Psoas muscle (tissue), 8 donors: ENCODE measurements around the gene PBX1. TPM values are rescaled to one million over a fixed set of nuclear protein-coding genes. Genes with fewer than 3 reads are reported as not detected.

Experiments used
- ATAC-seq, 4 donors: fragments of 200-7000 bp; cut with Tn5 transposase; one replicate each; pipeline ENCODE4 v1.9.1; 2020; ENCODE audit warnings: moderate library complexity in 3 of 4, mild to moderate bottlenecking in 2 of 4
- DNase-seq, 2 donors: peaks; one replicate each; pipeline ENCODE4 v3.0.0-alpha.2; 2020
- H3K27ac ChIP-seq: fragments of 200-600 bp; one replicate; pipeline ENCODE4 v1.8.0; 2022
- H3K27me3 ChIP-seq, 3 donors: fragments of 200-600 bp in 1 of 3; one replicate each; pipeline versions ENCODE4 v1.6.1 to v1.8.0; 2013 to 2022; ENCODE audit warnings: low read length in 2 of 3, mild to moderate bottlenecking in 2 of 3, moderate library complexity in 1 of 3; ENCODE audit not compliant: insufficient read depth in 3 of 3
- H3K36me3 ChIP-seq, 2 donors: fragments of 200-600 bp in 1 of 2; one replicate each; pipeline versions ENCODE4 v1.6.1 to v1.8.0; 2013 to 2022; ENCODE audit warnings: low read depth in 1 of 2, mild to moderate bottlenecking in 1 of 2, moderate library complexity in 1 of 2; ENCODE audit not compliant: insufficient read depth in 1 of 2
- H3K4me1 ChIP-seq: fragments of 200-600 bp; one replicate; pipeline ENCODE4 v1.8.0; 2022
- H3K4me3 ChIP-seq: fragments of 200-600 bp; one replicate; pipeline ENCODE4 v1.8.0; 2022; ENCODE audit warnings: mild to moderate bottlenecking
- H3K9me3 ChIP-seq: fragments of 200-600 bp; one replicate; pipeline ENCODE4 v1.8.0; 2022
- WGBS, 3 donors: extraction: QIAGEN DNeasy Blood & Tissue Kit; methylation state at CpG; one replicate each; pipeline versions ENCODE4 v1.1.6 to v1.1.7; 2013; 5-methylcytosine and 5-hydroxymethylcytosine counted together
- intact Hi-C, 2 donors: fragments of 100-400 bp; cut with DNase I; formaldehyde crosslinking; loops; one replicate each; pipeline versions ENCODE4 v1.11.0 to v1.14.2; 2022
- polyA plus RNA-seq, 3 donors: library from polyadenylated mRNA; stranded (reverse); fragments of 200-250 nt; gene quantifications; one replicate each; pipeline ENCODE4 v1.2.3, GENCODE V29; 2013
- total RNA-seq, 4 donors: library from RNA; stranded (reverse); fragmentation: NEBNext Ultra II Directional in 2 of 4; extraction: Animal tissue kit (Norgen Biotek cat#: 25700) in 2 of 4; gene quantifications; one replicate each; pipeline versions ENCODE4 v1.2.1 to v1.2.4, GENCODE V29; 2021 to 2023
- TF ChIP-seq, protein P1 (sequence below): fragments of 200-600 bp; IDR thresholded peaks from one replicate; pipeline ENCODE4 v1.8.0; 2022; ENCODE audit warnings: antibody characterized with exemption
- donor health status: healthy with polysubstance abuse.
- donor health status: DM: no; HTN: no; CAD: no; lungs with moderate emphysema.
- donor health status: Bipolar disorder and iron deficiency.
- donor health status: healthy.
- donor health status: DM: yes; HTN: yes; CAD: no.
- donor health status: DM: no; HTN: no; CAD: no.
- donor health status: DM: no; HTN: no; CAD: no.
- donor health status: DM: yes; HTN: yes; CAD: no.

Gene PBX1
- total and polyA plus RNA-seq, 7 donors = 10.6 to 69.9 (median 59.3) TPM

DNA sequence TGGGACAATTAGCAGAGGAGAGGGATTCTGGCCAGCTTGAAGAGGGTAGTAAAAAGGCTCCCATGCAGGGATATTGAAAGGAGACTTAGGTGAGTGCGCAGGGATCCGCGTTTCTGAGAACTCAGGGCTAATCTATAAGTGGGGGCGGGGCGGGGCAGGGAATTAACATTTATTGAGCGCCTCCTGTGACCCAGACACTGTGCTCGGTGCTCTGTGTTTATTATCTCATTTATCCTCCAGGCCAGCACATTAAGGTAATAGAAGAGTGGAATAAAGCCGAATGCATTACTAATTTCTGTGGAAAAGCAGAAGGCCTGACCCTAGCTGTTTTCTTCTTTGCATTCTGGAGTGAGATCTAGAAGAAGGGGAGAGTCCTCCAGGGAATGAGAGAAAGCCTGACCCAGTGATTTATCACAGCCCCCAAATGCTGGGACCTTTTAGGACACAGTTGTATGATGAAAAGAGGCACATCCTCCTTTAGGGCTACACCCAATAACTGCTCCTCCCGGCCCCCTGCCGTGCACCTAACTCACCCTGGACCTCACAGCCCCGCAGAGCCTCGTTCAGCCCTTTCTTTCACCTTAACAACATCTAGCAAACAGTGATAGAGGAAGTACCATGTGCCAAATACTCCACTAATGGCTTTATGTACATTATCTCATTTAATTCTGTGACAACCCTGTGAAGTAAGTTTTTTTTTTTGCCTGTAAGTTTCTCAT, 317.6 kb downstream of the PBX1 start:
- Histone ChIP-seq H3K36me3 (no peaks in the 10 kb centered on the region), H3K4me1 (no peaks in the 10 kb centered on the region), H3K4me3 (no peak overlapping the region), H3K27ac (no peak overlapping the region), H3K9me3 (no peaks in the 10 kb centered on the region), H3K27me3 (no peaks in the 10 kb centered on the region)
- intact Hi-C loops = no loop called here
- 77 to 85% (median 82%) methylated on average over 12 of the region's 12 CpGs for WGBS, 3 donors
- TF ChIP-seq, protein P1, sequence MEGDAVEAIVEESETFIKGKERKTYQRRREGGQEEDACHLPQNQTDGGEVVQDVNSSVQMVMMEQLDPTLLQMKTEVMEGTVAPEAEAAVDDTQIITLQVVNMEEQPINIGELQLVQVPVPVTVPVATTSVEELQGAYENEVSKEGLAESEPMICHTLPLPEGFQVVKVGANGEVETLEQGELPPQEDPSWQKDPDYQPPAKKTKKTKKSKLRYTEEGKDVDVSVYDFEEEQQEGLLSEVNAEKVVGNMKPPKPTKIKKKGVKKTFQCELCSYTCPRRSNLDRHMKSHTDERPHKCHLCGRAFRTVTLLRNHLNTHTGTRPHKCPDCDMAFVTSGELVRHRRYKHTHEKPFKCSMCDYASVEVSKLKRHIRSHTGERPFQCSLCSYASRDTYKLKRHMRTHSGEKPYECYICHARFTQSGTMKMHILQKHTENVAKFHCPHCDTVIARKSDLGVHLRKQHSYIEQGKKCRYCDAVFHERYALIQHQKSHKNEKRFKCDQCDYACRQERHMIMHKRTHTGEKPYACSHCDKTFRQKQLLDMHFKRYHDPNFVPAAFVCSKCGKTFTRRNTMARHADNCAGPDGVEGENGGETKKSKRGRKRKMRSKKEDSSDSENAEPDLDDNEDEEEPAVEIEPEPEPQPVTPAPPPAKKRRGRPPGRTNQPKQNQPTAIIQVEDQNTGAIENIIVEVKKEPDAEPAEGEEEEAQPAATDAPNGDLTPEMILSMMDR = no peak
- DNase-seq (no peak), ATAC-seq (no peak)

DNA sequence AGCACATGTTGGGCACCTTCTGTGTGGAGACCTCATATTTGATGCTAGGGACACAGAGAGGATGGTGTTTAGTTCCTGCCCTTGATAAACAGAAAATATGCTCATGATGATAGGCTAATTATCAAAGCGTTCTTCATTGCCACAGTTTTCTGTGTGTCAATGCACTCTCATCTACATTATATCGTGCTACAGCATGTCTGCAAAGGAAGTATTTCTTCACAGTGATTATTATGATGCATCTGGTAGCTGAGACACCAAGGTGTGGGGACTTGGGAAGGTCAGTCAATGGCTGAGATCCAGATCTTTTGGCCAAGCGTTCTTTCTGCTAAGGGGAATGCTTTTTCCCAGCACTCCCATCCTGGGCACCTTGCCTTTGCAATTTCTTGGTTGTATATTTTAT, 321.2 kb downstream of the PBX1 start:
- TF ChIP-seq, protein P1 = no peak
- Histone ChIP-seq H3K9me3 (no peaks in the 10 kb centered on the region), H3K27ac (no peak overlapping the region), H3K4me1 (no peaks in the 10 kb centered on the region), H3K27me3 (no peaks in the 10 kb centered on the region), H3K36me3 (no peaks in the 10 kb centered on the region), H3K4me3 (no peak overlapping the region)
- intact Hi-C loops = no loop called here
- WGBS, 3 donors = 75 to 80% (median 75%) methylated on average over 3 of the region's 3 CpGs
- no peak for ATAC-seq
- no peak for DNase-seq

DNA sequence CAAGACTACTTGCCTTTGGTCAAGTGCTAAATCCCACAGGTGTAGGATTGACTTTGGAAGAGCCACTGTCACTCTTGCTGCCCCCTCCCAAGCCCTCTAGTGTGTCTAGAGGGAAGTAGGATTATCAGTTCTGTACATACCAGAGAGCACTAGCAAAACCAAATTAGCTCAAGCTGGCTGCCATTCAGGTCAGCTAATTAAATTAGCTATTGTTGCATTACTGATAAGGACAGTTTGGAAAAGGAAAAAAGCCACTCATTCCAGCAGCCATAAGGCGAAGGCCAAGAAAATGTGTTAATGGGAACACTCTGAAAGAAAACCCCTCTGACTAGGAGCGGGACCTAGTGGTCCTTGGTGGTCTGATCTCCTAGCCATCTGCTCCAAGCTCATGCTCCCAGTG, 321.7 kb downstream of the PBX1 start:
- no peak for ATAC-seq
- intact Hi-C loops = no loop called here
- no peak overlapping the region for H3K27ac ChIP-seq

DNA sequence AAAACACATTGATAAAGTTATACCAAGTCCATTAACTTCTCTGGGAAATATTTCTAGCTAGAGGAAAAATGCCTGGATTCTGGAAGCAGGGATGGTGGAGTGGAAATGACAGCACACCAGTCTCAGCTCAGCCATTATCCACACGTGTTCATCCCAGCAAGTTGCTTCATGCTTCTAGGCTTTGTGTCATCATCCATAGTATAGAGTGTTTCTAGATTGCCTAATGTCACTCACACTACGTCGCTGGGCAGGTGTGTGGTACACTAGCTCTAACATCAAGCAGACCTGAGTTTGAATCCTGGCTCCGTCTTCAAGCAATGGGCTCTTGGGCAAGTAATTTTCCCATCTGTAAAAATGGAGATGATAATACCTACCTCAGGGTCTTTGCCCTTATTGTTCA, 326.3 kb downstream of the PBX1 start:
- H3K9me3 ChIP-seq = no peaks in the 10 kb centered on the region
- no peak for ATAC-seq
- TF ChIP-seq, protein P1 = no peak

More for the DNA sequence above, 321.7 kb downstream of the PBX1 start:
- Histone ChIP-seq H3K4me3 (no peak overlapping the region), H3K4me1 (no peaks in the 10 kb centered on the region), H3K27me3 (no peaks in the 10 kb centered on the region), H3K9me3 (no peaks in the 10 kb centered on the region), H3K36me3 (no peaks in the 10 kb centered on the region)
- TF ChIP-seq, protein P1 = no peak
- 86 to 94% (median 93%) methylated on average over 2 of the region's 2 CpGs for WGBS, 3 donors
- no peak for DNase-seq

DNA sequence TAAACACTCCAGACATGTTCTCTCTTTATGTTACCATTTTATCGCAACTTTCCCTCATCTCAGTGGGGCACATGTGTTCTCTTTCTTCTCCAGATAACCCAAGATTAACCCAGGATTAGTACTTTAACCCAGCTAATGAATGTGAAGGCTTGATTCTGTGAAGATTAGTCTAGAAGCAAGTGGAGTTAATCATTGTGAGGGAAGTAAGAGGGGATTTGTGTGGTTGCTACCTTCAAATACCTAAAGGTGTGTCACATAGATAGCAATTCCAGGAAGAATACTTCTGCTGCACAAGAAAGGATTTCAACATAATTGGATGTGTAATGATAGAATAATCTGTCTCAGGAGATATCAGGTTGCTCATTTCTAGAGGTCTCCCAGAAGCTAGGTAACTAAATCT, 327.1 kb downstream of the PBX1 start:
- H3K27ac ChIP-seq = no peak overlapping the region

More for the DNA sequence above, 326.3 kb downstream of the PBX1 start:
- Histone ChIP-seq H3K27ac (no peak overlapping the region), H3K36me3 (no peaks in the 10 kb centered on the region), H3K4me1 (no peaks in the 10 kb centered on the region), H3K4me3 (no peak overlapping the region), H3K27me3 (no peaks in the 10 kb centered on the region)
- WGBS, 3 donors = 84 to 94% (median 92%) methylated on average over 4 of the region's 4 CpGs
- intact Hi-C loops = no loop called here
- DNase-seq = no peak

More for the DNA sequence above, 327.1 kb downstream of the PBX1 start:
- no peak for DNase-seq
- Histone ChIP-seq H3K36me3 (no peaks in the 10 kb centered on the region), H3K4me1 (no peaks in the 10 kb centered on the region), H3K27me3 (no peaks in the 10 kb centered on the region), H3K9me3 (no peaks in the 10 kb centered on the region), H3K4me3 (no peak overlapping the region)
- intact Hi-C loops = no loop called here
- no peak for ATAC-seq
- WGBS, 3 donors = 99 to 100% (median 100%) methylated on average over 1 of the region's 1 CpG
- TF ChIP-seq, protein P1 = no peak
